Activated CD8-positive, alpha-beta memory T cell treated with anti-CD3 and anti-CD28 coated beads for 24 hours (primary cell): ENCODE data around the gene IDE.
"Not testable (repeated sequence)": the region's sequence is repeated elsewhere in the genome, so short reads cannot be mapped to it uniquely, and the experiment has no call there.

Experiments
- DNase-seq: peaks from one replicate; pipeline ENCODE4 v3.0.0-alpha.2; 2020

The IDE gene

DNA sequence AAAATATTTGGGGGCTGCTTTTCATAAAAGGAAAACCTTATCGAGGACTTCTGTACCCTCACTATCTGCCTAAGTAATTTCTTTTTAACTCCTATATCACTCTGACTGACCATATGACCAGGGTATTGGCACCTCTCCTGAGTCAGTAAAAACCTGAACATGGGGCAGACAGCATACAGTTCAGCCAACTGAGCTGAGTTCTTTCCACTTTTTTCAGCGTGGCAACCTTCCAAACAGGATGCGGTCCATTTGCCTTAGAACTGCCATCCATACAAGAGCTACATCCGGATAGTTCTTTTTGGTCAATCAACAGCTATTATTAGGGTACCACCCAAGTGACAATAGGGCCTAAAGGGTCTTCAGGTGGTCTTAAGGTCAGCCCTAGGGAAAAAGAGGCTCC is 160.4 kb downstream of the IDE start:
- DNase-seq: no peak

DNA sequence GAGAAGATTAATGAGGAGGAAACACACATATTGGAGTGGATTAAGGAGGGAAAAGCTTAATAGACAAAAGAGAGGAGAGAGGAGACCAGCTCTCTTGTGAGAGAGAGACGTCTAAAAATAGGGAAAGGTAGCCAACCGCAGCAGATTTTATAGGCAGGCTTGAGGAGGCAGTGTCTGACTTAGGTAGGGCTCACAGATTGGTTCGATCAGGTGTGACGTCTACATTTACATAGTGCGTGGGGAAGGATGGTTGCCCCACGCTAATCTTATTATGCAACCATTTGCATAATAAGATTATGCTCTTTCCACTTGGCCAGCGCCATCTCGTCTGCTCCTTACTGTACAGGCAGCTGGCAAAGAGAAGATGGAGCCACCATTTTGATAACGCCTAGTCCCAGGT is 160.9 kb downstream of the IDE start:
- no peak for DNase-seq

DNA sequence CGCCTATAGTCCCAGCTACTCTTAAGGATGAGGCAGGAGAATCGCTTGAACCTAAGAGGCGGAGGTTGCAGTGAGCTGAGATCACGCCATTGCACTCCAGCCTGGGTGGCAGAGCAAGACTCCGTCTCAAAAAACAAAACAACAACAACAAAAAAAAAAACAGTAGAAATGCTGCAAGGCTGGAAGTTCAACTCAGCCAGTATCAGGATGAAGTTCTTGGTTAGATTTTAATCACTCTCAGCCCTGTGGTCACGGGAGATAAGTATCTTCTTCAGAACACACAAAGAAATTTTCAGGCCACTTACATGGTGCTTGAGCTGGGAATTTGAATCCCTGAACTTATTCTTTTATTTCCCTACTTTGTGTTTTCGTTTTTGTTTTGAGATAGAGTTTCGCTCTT is 162.5 kb downstream of the IDE start:
- no peak for DNase-seq

DNA sequence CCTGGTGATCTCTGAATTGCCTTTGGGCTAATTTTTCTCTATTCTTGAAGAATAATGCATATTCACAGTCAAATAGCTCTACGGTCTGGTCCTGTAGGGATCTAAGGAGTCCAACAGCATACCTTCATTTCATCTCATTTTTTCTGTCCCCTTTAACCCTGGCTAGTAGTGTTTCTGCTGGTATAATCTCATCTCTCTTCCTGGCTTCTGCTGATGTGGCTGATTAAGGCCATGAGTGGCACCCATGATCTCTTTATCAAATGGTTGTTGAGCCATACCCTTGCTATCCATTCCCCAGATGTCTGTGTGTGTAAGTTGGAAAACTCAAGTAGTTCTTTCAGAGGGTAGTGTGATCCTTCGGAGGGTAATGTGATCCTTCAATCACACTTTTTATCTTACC is 163.4 kb downstream of the IDE start:
- DNase-seq: no peak

DNA sequence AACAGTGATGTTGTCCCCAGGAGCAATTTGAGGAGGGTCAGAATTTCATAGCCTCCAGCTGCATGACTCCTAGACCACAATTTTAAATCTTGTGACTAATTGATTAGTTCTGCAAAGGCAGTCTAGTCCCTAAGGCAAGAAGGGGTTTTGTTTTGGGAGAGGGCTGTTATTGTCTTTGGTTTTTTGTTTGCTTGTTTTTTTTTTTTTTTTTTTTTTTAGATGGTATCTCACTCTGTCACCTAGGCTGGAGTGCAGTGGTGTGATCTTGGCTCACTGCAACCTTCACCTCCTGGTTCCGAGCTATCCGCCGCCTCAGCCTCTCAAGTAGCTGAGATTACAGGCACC is 165.9 kb downstream of the IDE start:
- no peak for DNase-seq

DNA sequence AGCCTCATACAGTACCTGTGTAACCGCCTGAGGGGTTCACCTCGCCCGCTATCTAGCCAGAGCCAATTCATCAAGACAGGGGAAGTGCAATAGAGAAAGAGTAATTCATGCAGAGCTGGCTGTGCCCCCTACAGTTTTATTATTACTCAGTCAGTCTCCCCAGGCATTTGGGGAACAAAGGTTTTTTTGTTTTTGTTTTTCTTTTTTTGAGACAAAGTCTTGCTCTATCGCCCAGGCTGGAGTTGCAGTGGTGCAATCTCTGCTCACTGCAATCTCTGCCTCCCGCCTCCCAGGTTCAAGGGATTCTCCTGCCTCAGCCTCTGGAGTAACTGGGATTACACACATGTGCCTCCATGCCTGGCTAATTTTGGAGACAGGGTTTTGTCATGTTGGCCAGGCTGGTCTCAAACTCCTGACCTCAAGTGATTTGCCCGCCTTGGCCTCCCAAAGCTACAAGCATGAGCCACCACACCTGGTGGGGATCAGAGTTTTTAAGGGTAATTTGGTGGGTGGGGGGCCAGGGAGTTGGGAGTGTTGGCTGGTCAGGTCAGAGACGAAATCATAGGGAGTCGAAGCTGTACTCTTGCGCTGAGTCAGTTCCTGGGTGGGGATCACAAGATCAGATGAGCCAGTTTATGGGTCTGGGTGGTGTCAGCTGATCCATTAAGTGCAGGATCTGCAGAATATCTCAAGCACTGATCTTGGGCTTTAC is 166.4 kb downstream of the IDE start:
- no peak for DNase-seq

DNA sequence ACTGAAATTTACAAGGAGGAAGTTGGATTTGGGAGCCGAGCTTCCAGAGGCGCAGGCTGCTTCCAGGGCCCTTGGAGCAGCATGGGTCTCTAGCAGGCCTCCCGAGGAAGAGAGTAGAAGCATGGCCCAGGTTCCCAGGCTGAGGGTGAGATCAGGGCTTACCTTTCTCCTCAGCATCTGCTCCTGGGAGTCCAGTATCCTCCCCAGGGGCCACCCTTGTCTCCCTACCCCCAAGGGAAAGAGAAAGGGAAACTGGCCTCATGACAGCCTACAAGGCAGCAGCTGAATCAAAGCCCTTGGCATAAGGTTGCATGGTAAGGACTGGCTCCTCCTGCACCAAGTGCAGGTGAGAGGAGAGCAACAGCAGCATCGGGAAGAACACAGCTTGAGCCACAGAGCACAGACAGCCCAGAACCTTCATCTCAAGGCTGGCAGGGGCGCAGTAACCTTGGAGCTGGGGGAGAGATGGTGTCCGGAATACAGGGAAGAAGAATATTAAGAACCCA is 168.4 kb downstream of the IDE start:
- DNase-seq: no peak

DNA sequence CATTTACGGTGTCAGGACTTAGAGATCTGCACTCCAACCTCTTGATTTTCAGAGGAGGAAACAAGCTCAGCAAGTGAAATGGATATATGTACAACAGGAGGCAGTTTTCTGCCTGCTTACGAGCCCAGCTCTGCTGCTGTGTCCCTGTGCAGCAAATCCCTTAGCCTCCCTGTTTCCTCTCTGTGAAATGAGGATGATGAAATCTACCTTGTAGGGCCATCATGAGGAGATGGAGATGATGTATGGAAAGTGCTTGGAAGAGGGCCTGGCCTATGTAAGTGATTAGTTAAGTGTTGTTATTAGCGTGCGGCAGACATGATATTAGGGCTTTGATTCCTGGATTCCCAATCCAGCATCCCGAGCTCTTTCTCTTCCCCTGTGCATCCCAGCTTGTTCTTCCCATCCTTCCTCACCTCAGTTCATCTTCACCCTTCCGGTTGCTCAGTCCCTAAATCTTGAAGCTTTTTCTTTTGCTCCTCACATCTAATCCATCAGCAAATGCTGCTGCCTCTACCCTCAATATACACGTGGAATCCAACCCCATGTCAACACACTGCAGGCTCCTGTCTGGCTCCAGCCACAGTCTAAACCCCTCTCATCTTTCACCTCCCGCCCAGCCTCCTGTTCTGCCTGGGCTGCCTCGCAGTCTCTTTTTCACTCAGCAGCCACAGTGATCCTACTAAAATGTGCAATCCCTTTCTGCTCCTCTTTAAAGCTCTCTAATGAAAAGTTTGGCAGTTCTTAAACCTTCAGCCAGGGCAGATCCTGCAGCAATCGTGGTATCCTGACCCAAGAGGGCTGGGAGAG is 169.1 kb downstream of the IDE start:
- no peak for DNase-seq

DNA sequence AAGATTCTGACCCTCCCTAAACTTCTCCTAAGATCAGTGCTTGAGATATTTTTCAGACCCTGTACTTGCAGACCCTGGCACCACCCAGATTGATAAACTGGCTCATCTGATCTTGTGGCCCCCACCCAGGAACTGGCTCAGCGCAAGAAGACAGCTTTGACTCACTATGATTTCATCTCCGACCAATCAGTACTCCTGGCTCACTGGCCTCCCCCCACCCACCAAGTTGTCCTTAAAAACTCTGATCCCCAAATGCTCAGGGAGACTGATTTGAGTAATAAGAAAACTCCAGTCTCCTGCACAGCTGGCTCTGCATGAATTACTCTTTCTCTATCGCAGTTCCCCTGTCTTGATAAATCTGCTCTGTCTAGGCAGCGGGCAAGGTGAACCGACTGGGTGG is 171.7 kb downstream of the IDE start:
- not testable (repeated sequence) for DNase-seq
